Thyroid gland (tissue), 4 donors: Measurements from ENCODE around the gene CISD3.

ENCODE experiments used
- POLR2A ChIP-seq, 2 donors: fragments of 450-650 bp; IDR thresholded peaks; one replicate each; pipeline ENCODE4 v1.6.1; 2017; ENCODE audit warnings: antibody characterized with exemption in 2 of 2, mild to moderate bottlenecking in 2 of 2, moderate library complexity in 1 of 2
- TF ChIP-seq, protein P1 (sequence below), 6 experiments: fragments of 200-600 bp in 3 of 6; fragments of 450-650 bp in 3 of 6; sonication (generic) in 3 of 6; IDR thresholded peaks; one replicate each; pipeline ENCODE4 v1.5.1; 2016 to 2019; ENCODE audit warnings: antibody characterized with exemption in 6 of 6, mild to moderate bottlenecking in 2 of 6, inconsistent platforms in 1 of 6, moderate library complexity in 1 of 6

DNA sequence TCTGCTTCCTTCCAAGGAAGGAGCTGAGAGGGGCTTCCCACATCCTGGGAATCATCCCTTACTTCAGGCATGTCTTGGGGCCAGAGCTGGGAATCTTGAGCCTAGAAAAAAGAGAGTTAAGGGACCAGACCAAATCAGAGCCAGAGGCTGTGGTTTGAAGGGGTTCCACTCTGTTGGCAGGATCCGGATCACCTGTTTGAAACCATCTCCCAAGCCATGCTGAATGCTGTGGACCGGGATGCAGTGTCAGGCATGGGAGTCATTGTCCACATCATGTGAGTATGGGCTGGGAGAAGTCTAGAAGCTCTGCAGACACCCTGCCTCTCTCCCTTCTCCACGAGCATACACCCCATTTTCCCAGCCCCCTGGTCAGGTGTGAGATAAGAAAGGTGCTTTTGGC is 32.1 kb downstream of the CISD3 start:
- TF ChIP-seq, protein P1, sequence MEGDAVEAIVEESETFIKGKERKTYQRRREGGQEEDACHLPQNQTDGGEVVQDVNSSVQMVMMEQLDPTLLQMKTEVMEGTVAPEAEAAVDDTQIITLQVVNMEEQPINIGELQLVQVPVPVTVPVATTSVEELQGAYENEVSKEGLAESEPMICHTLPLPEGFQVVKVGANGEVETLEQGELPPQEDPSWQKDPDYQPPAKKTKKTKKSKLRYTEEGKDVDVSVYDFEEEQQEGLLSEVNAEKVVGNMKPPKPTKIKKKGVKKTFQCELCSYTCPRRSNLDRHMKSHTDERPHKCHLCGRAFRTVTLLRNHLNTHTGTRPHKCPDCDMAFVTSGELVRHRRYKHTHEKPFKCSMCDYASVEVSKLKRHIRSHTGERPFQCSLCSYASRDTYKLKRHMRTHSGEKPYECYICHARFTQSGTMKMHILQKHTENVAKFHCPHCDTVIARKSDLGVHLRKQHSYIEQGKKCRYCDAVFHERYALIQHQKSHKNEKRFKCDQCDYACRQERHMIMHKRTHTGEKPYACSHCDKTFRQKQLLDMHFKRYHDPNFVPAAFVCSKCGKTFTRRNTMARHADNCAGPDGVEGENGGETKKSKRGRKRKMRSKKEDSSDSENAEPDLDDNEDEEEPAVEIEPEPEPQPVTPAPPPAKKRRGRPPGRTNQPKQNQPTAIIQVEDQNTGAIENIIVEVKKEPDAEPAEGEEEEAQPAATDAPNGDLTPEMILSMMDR (IDR thresholded peaks at IDR 0.05): no peak
- no peak for TF ChIP-seq POLR2A (IDR thresholded peaks at IDR 0.05)
